Gastrocnemius medialis (tissue), 4 donors: ENCODE data around the gene IL4.

Experiments used
- CTCF ChIP-seq, 5 experiments: fragments of 450-650 bp in 3 of 5; fragments of 200-600 bp in 2 of 5; sonication (generic) in 2 of 5; IDR thresholded peaks in 4 of 5; conservative IDR thresholded peaks in 1 of 5; 1 replicate in 4 of 5; 2 replicates in 1 of 5; pipeline ENCODE4 v1.5.1; 2016 to 2019; ENCODE audit warnings: antibody characterized with exemption in 5 of 5, mild to moderate bottlenecking in 3 of 5, moderate library complexity in 3 of 5
- POLR2A ChIP-seq, 2 donors: fragments of 450-650 bp; IDR thresholded peaks; one replicate each; pipeline ENCODE4 v1.6.1; 2017; ENCODE audit warnings: antibody characterized with exemption in 2 of 2, mild to moderate bottlenecking in 2 of 2, moderate library complexity in 2 of 2

GRCh38 chr5:132640613-132641012, 33.2 kb upstream of the IL4 start:
- TF ChIP-seq POLR2A (IDR thresholded peaks at IDR 0.05) = no peak
- no peak for TF ChIP-seq CTCF (IDR thresholded peaks at IDR 0.05 in 4 of 5, conservative IDR thresholded peaks at IDR 0.05 in 1 of 5)
